ENCODE results near the gene GINS1. TPM values are rescaled to one million over a fixed set of nuclear protein-coding genes. Genes with fewer than 3 reads are reported as not detected.

The GINS1 gene
- total and polyA plus RNA-seq, 10 donors = 0.85 to 3.9 (median 2.7) TPM

DNA sequence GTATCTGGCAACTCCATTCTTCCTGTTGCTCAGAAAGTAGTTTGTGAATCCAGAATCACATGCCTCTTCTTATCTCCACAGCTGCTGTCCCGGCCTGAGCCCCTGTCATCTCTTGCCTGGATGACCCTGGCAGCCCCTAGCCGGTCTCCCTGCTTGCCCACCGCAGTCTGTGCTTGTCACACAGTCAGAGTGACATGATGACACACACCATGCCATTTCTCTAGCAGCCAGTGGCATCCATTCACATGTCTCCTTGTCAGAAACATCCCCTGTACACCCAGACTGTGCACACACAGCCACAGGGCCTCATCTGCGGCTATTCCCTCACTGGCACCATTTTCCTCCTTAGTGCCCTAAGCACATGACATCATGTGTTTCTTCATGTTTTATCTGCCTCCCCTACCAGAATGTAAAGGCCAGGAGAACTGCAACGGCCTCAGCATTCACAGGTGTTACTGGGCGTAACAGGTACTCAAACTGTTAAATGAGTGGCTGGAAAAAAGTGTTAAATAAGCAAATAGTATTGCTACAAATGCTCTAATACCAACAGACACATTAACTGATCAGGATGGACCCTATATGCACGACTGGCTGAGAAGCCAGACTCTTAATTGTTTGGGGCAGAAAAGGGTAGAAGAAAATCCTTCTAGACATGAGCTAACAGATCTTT is 26.4 kb upstream of the GINS1 start:
- peaks cover 0 to 16% (median 0%) of the 10 kb centered on the region in 6 donors for H3K36me3 ChIP-seq
- WGBS, 5 donors = 88 to 97% (median 93%) methylated on average over 7 of the region's 7 CpGs
- no peaks in the 10 kb centered on the region for H3K9me3 ChIP-seq
- no peak for TF ChIP-seq CTCF (IDR thresholded peaks at IDR 0.05 in 8 of 11, conservative IDR thresholded peaks at IDR 0.05 in 3 of 11)
- no peak for TF ChIP-seq POLR2A (IDR thresholded peaks at IDR 0.05)
- TF ChIP-seq POLR2AphosphoS5 (IDR thresholded peaks at IDR 0.05) = no peak
- no peak for DNase-seq
- H3K4me1 ChIP-seq = peaks cover 0 to 2% (median 0%) of the 10 kb centered on the region in 6 donors
- no peak overlapping the region for H3K27ac ChIP-seq
- intact Hi-C loops (cut with DNase I; ENCODE audit: low total_unique reads) = loop anchor here (10.0 kb wide), 1 partner anchor 66 kb away; no protein-coding TSS in a partner anchor
- H3K4me3 ChIP-seq = no peak overlapping the region
- no peaks in the 10 kb centered on the region for H3K27me3 ChIP-seq (replicated peaks in 1 of 7)

- Histone ChIP-seq H3K36me3 (peaks cover 0 to 16% (median 0%) of the 10 kb centered on the region in 6 donors), H3K9me3 (no peaks in the 10 kb centered on the region), H3K4me1 (peaks cover 0 to 2% (median 0%) of the 10 kb centered on the region in 6 donors), H3K4me3 (no peak overlapping the region), H3K27ac (no peak overlapping the region), H3K27me3 (replicated peaks in 1 of 7) (no peaks in the 10 kb centered on the region)
- 83 to 89% (median 87%) methylated on average over 5 of the region's 5 CpGs for WGBS, 5 donors
- TF ChIP-seq POLR2A (IDR thresholded peaks at IDR 0.05) (no peak), POLR2AphosphoS5 (IDR thresholded peaks at IDR 0.05) (no peak)
- intact Hi-C loops (cut with DNase I; ENCODE audit: low total_unique reads) = loop anchor here (10.0 kb wide), 1 partner anchor 68 kb away; no protein-coding TSS in a partner anchor
- DNase-seq = no peak
Observed at GRCh38 chr20:25382704-25383370, 24.6 kb upstream of the GINS1 start.

- peaks cover 0 to 27% (median 23%) of the 10 kb centered on the region in 6 donors for H3K4me1 ChIP-seq
- no peaks in the 10 kb centered on the region for H3K9me3 ChIP-seq
- H3K36me3 ChIP-seq = no peaks in the 10 kb centered on the region
- TF ChIP-seq CTCF (IDR thresholded peaks at IDR 0.05 in 8 of 11, conservative IDR thresholded peaks at IDR 0.05 in 3 of 11) (no peak), POLR2A (IDR thresholded peaks at IDR 0.05) (no peak), POLR2AphosphoS5 (IDR thresholded peaks at IDR 0.05) (no peak)
- WGBS, 5 donors = 19 to 24% (median 21%) methylated on average over 19 of the region's 19 CpGs
- intact Hi-C loops (cut with DNase I; ENCODE audit: low total_unique reads) = loop anchor here (10.0 kb wide), 1 partner anchor 75 kb away; no protein-coding TSS in a partner anchor
- peak overlapping the region in 6 of 8 donors; percentile 69 to 91 (median 89) for H3K27ac ChIP-seq
- DNase-seq = no peak
- peak overlapping the region; percentile 64 to 94 (median 81) for H3K4me3 ChIP-seq
- H3K27me3 ChIP-seq (replicated peaks in 1 of 7) = no peaks in the 10 kb centered on the region
Observed at GRCh38 chr20:25389401-25389857, 18.0 kb upstream of the GINS1 start.

DNA sequence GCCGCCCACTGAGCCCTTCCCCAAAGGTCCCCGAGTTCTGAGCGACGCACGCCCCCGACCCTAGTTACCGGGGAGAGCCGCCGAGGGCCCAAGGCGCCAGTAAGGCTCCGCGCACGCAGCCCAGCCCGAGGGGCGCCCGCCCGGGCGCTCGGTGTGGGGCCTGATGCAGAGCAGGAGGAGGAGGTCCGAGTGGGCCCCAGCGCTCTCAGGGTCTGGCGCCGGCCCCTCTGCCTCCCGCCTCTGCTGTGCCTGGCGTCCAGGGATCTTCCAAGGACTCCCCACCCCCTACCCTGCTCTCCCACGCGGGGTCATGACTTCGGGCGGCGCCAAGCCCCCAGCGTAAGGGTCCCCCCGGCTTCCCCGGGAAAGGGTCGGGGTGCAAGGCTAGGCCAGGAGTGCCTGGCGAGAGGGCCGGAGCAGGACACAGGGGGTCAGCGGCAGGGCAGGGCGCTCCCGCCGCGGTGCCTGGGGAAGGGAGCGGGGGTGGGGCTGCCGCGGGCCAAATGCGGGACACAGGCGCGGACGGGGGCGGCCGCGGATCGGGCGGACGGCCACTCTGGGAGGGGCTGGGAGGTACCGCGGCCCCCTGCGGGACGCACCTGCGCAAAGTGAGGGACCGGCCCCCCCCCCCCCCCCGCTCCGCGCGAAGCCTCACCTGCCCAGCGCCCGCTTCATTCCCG is 17.5 kb upstream of the GINS1 start:
- no peaks in the 10 kb centered on the region for H3K27me3 ChIP-seq (replicated peaks in 1 of 7)
- H3K9me3 ChIP-seq = no peaks in the 10 kb centered on the region
- H3K27ac ChIP-seq = peak overlapping the region; percentile 69 to 91 (median 88)
- whole genome bisulfite sequencing, 5 donors = 1% methylated on average over 24 to 67 of the region's 67 CpGs
- peaks cover 0 to 27% (median 23%) of the 10 kb centered on the region in 6 donors for H3K4me1 ChIP-seq
- no peaks in the 10 kb centered on the region for H3K36me3 ChIP-seq
- intact Hi-C loops (cut with DNase I; ENCODE audit: low total_unique reads) = loop anchor here (10.0 kb wide), 2 partner anchors 75 to 305 kb away; partner anchors contain the start of gene VSX1
- H3K4me3 ChIP-seq = peak overlapping the region; percentile 64 to 94 (median 81)
- peak in 1 of 3 donors; percentile 52 for TF ChIP-seq POLR2AphosphoS5 (IDR thresholded peaks at IDR 0.05)
- TF ChIP-seq POLR2A (IDR thresholded peaks at IDR 0.05) = no peak
- DNase-seq = peak; percentile 92
